GM21737 (cell line): ENCODE measurements around the gene LILRA5.
"Not testable (repeated sequence)": the region's sequence is repeated elsewhere in the genome, so short reads cannot be mapped to it uniquely, and the experiment has no call there.

ENCODE experiments used
- ATAC-seq: cut with Tn5 transposase; IDR thresholded peaks from one replicate; pipeline ENCODE4 v1.9.1; 2021; ENCODE audit warnings: mild to moderate bottlenecking, moderate library complexity; ENCODE audit not compliant: unreplicated experiment

The LILRA5 gene

GRCh38 chr19:54277111-54277615, 35.8 kb downstream of the LILRA5 start:
- ATAC-seq = not testable (repeated sequence)

- no peak for ATAC-seq
These were observed 37.0 kb downstream of the LILRA5 start for GRCh38 chr19:54275951-54276350.

GRCh38 chr19:54274516-54274915, 38.5 kb downstream of the LILRA5 start:
- not testable (repeated sequence) for ATAC-seq

GRCh38 chr19:54273821-54274220, 39.1 kb downstream of the LILRA5 start:
- no peak for ATAC-seq

- not testable (repeated sequence) for ATAC-seq
These were observed 40.8 kb downstream of the LILRA5 start for GRCh38 chr19:54272181-54272580.

- ATAC-seq = not testable (repeated sequence)
These were observed 41.4 kb downstream of the LILRA5 start for GRCh38 chr19:54271587-54271986.

- ATAC-seq = no peak
These were observed 41.9 kb downstream of the LILRA5 start for GRCh38 chr19:54271106-54271505.

GRCh38 chr19:54268936-54269335, 44.0 kb downstream of the LILRA5 start:
- ATAC-seq = no peak

- no peak for ATAC-seq
These were observed 46.8 kb downstream of the LILRA5 start for GRCh38 chr19:54266133-54266532.

- no peak for ATAC-seq
These were observed 50.5 kb downstream of the LILRA5 start for GRCh38 chr19:54262470-54262869.

GRCh38 chr19:54262066-54262465, 50.9 kb downstream of the LILRA5 start:
- no peak for ATAC-seq

GRCh38 chr19:54257116-54257480, 55.9 kb downstream of the LILRA5 start, which contains the start of gene LILRB5:
TSS of gene LILRB5 (minus strand) at chr19:54257273. CDS start at chr19:54257193, 80 bp downstream.
- ATAC-seq = no peak
